Spleen (tissue), 11 donors: Measurements from ENCODE around the gene ATG16L2. TPM values are rescaled to one million over a fixed set of nuclear protein-coding genes. Genes with fewer than 3 reads are reported as not detected.
A peak's percentile ranks its signal among the peaks of the same experiment; 100 is the strongest.
"Not testable (repeated sequence)": the region's sequence is repeated elsewhere in the genome, so short reads cannot be mapped to it uniquely, and the experiment has no call there.

ENCODE experiments used
- DNase-seq: peaks from one replicate; pipeline ENCODE4 v3.0.0-alpha.2; 2020
- H3K27ac ChIP-seq, 8 donors: fragments of 200-600 bp; sonication (generic) in 7 of 8; 1 replicate in 4 of 8; 2 replicates in 4 of 8; pipeline versions ENCODE4 v1.5.0 to v1.8.0; 2016 to 2021; ENCODE audit warnings: inconsistent platforms in 4 of 8, mild to moderate bottlenecking in 4 of 8, moderate library complexity in 1 of 8
- H3K27me3 ChIP-seq, 7 donors: fragments of 200-600 bp; sonication (generic) in 6 of 7; replicated peaks in 1 of 7; 1 replicate in 4 of 7; 2 replicates in 3 of 7; pipeline versions ENCODE4 v1.5.0 to v1.8.0; 2016 to 2021; ENCODE audit warnings: inconsistent platforms in 3 of 7, mild to moderate bottlenecking in 1 of 7
- H3K36me3 ChIP-seq, 6 donors: fragments of 200-600 bp; sonication (generic) in 5 of 6; 1 replicate in 4 of 6; 2 replicates in 2 of 6; pipeline versions ENCODE4 v1.5.0 to v1.8.0; 2016 to 2021; ENCODE audit warnings: inconsistent platforms in 2 of 6
- H3K4me1 ChIP-seq, 6 donors: fragments of 200-600 bp; sonication (generic) in 5 of 6; 1 replicate in 3 of 6; 2 replicates in 3 of 6; pipeline versions ENCODE4 v1.5.0 to v1.8.0; 2016 to 2021; ENCODE audit warnings: inconsistent platforms in 3 of 6
- H3K4me3 ChIP-seq, 8 donors: fragments of 200-600 bp; sonication (generic) in 7 of 8; 1 replicate in 4 of 8; 2 replicates in 4 of 8; pipeline versions ENCODE4 v1.5.0 to v1.8.0; 2016 to 2021; ENCODE audit warnings: inconsistent platforms in 4 of 8, mild to moderate bottlenecking in 4 of 8, moderate library complexity in 2 of 8
- H3K9me3 ChIP-seq, 8 donors: fragments of 200-600 bp; sonication (generic) in 7 of 8; 1 replicate in 4 of 8; 2 replicates in 4 of 8; pipeline versions ENCODE4 v1.5.0 to v1.8.0; 2016 to 2021; ENCODE audit warnings: inconsistent platforms in 4 of 8
- POLR2A ChIP-seq, 3 donors: fragments of 450-650 bp; IDR thresholded peaks; one replicate each; pipeline ENCODE4 v1.5.1; 2017; ENCODE audit warnings: antibody characterized with exemption in 3 of 3, mild to moderate bottlenecking in 1 of 3
- POLR2AphosphoS5 ChIP-seq, 3 donors: sonication (generic); formaldehyde crosslinking; IDR thresholded peaks; one replicate each; pipeline ENCODE4 v1.5.1; 2017; ENCODE audit warnings: antibody characterized with exemption in 3 of 3
- WGBS, 5 donors: extraction: QIAGEN DNeasy Blood & Tissue Kit in 3 of 5; methylation state at CpG; one replicate each; pipeline versions ENCODE4 v1.1.5 to v1.1.7; 2013 to 2018; 5-methylcytosine and 5-hydroxymethylcytosine counted together
- intact Hi-C: fragments of 100-400 bp; cut with DNase I; formaldehyde crosslinking; loops from one replicate; pipeline ENCODE4 v1.15.0; 2023; ENCODE audit warnings: low total_unique reads
- polyA plus RNA-seq, 3 donors: library from polyadenylated mRNA; stranded (reverse); fragments of 200-250 nt; gene quantifications; one replicate each; pipeline ENCODE4 v1.2.1, GENCODE V29; 2013
- total RNA-seq, 7 donors: library from RNA; depleted of rRNA in 3 of 7; stranded (reverse); fragments of >200 nt in 3 of 7; fragmentation: NEBNext Ultra II Directional in 4 of 7; extraction: Animal tissue kit (Norgen Biotek cat#: 25700) in 4 of 7; gene quantifications; one replicate each; pipeline versions ENCODE4 v1.1.0 to v1.2.1, GENCODE V29; 2016 to 2021
- TF ChIP-seq, protein P1 (sequence below), 11 experiments: fragments of 200-600 bp in 7 of 11; fragments of 450-650 bp in 4 of 11; sonication (generic) in 4 of 11; IDR thresholded peaks in 8 of 11; conservative IDR thresholded peaks in 3 of 11; 1 replicate in 7 of 11; 2 replicates in 4 of 11; pipeline versions ENCODE4 v1.4.0 to v1.8.0; 2016 to 2021; ENCODE audit warnings: antibody characterized with exemption in 11 of 11, inconsistent platforms in 4 of 11, mild to moderate bottlenecking in 1 of 11
- donor health status: healthy with polysubstance abuse.
- donor health status: DM: no; HTN: no; CAD: no; lungs with moderate emphysema.
- donor health status: DM: no; HTN: no; CAD: no.
- donor health status: Bipolar disorder and iron deficiency.
- donor health status: healthy.
- donor health status: DM: no; HTN: no; CAD: no.
- donor health status: DM: yes; HTN: yes; CAD: no.

The ATG16L2 gene
- total and polyA plus RNA-seq, 10 donors, result 96.9 to 368 (median 237) TPM

GRCh38 chr11:72856551-72857345, 42.5 kb downstream of the ATG16L2 start:
- Histone ChIP-seq H3K27ac (peak overlapping the region; percentile 23 to 66 (median 52)), H3K36me3 (peaks cover 0 to 68% (median 9%) of the 10 kb centered on the region in 6 donors), H3K4me3 (no peak overlapping the region), H3K4me1 (peaks cover 5 to 61% (median 21%) of the 10 kb centered on the region in 6 donors), H3K27me3 (no peaks in the 10 kb centered on the region), H3K9me3 (no peaks in the 10 kb centered on the region)
- 28 to 45% (median 38%) methylated on average over 3 of the region's 3 CpGs for WGBS, 5 donors
- TF ChIP-seq POLR2AphosphoS5 (IDR thresholded peaks at IDR 0.05), result no peak
- no peak for TF ChIP-seq POLR2A (IDR thresholded peaks at IDR 0.05)
- TF ChIP-seq, protein P1, sequence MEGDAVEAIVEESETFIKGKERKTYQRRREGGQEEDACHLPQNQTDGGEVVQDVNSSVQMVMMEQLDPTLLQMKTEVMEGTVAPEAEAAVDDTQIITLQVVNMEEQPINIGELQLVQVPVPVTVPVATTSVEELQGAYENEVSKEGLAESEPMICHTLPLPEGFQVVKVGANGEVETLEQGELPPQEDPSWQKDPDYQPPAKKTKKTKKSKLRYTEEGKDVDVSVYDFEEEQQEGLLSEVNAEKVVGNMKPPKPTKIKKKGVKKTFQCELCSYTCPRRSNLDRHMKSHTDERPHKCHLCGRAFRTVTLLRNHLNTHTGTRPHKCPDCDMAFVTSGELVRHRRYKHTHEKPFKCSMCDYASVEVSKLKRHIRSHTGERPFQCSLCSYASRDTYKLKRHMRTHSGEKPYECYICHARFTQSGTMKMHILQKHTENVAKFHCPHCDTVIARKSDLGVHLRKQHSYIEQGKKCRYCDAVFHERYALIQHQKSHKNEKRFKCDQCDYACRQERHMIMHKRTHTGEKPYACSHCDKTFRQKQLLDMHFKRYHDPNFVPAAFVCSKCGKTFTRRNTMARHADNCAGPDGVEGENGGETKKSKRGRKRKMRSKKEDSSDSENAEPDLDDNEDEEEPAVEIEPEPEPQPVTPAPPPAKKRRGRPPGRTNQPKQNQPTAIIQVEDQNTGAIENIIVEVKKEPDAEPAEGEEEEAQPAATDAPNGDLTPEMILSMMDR (IDR thresholded peaks at IDR 0.05 in 8 of 11, conservative IDR thresholded peaks at IDR 0.05 in 3 of 11), result peak in 1 of 11 experiments; percentile 1
- no peak for DNase-seq
- intact Hi-C loops, result no loop called here

DNA sequence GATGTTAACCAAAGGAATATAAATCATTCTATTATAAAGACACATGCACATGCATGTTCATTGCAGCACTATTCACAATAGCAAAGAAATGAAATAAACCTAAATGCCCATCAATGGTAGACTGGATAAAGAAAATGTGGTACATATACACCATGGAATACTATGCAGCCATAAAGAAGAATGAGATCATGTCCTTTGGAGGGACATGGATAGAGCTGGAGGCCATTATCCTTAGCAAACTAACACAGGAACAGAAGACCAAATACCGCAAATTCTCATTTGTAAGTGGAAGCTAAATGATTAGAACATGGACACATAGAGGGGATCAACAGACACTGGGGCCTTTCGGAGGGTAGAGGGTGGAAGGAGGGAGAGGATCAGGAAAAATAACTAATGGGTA, 44.1 kb downstream of the ATG16L2 start:
- H3K4me3 ChIP-seq, DNase-seq, H3K9me3 ChIP-seq, H3K27ac ChIP-seq, intact Hi-C loops, H3K27me3 ChIP-seq: not testable (repeated sequence)
- Histone ChIP-seq H3K4me1 (peaks cover 5 to 63% (median 23%) of the 10 kb centered on the region in 6 donors), H3K36me3 (peaks cover 0 to 66% (median 9%) of the 10 kb centered on the region in 6 donors)
- 94 to 100% (median 98%) methylated on average over 2 of the region's 2 CpGs for WGBS, 5 donors

- Histone ChIP-seq H3K27ac (peak overlapping the region in 2 of 8 donors; percentile 9 to 10), H3K4me3 (no peak overlapping the region), H3K27me3 (no peaks in the 10 kb centered on the region), H3K9me3 (no peaks in the 10 kb centered on the region), H3K4me1 (peaks cover 5 to 66% (median 25%) of the 10 kb centered on the region in 6 donors), H3K36me3 (peaks cover 0 to 67% (median 9%) of the 10 kb centered on the region in 6 donors)
- no peak for DNase-seq
- 85 to 99% (median 94%) methylated on average over 3 of the region's 3 CpGs for WGBS, 5 donors
- TF ChIP-seq, protein P1 (IDR thresholded peaks at IDR 0.05 in 8 of 11, conservative IDR thresholded peaks at IDR 0.05 in 3 of 11), result no peak
- TF ChIP-seq POLR2AphosphoS5 (IDR thresholded peaks at IDR 0.05) (no peak), POLR2A (IDR thresholded peaks at IDR 0.05) (no peak)
- intact Hi-C loops, result no loop called here
These were observed 44.9 kb downstream of the ATG16L2 start for GRCh38 chr11:72859126-72859525.

GRCh38 chr11:72860010-72860409, 45.8 kb downstream of the ATG16L2 start:
- no peak for DNase-seq
- Histone ChIP-seq H3K27ac (no peak overlapping the region), H3K36me3 (peaks cover 0 to 67% (median 9%) of the 10 kb centered on the region in 6 donors), H3K9me3 (no peaks in the 10 kb centered on the region), H3K4me1 (peaks cover 5 to 66% (median 28%) of the 10 kb centered on the region in 6 donors), H3K27me3 (no peaks in the 10 kb centered on the region), H3K4me3 (no peak overlapping the region)
- WGBS, 5 donors, result 95 to 99% (median 97%) methylated on average over 4 of the region's 4 CpGs
- intact Hi-C loops, result no loop called here
- TF ChIP-seq POLR2AphosphoS5 (IDR thresholded peaks at IDR 0.05) (no peak), POLR2A (IDR thresholded peaks at IDR 0.05) (no peak)
- TF ChIP-seq, protein P1 (IDR thresholded peaks at IDR 0.05 in 8 of 11, conservative IDR thresholded peaks at IDR 0.05 in 3 of 11), result no peak
